ENCODE results near the gene MECP2. TPM values are rescaled to one million over a fixed set of nuclear protein-coding genes. Genes with fewer than 3 reads are reported as not detected.

Gene MECP2
- total RNA-seq, 1 donor from 2014 or later, result 53.4 TPM

GRCh38 chrX:154125391-154126040, 28.0 kb upstream of the MECP2 start:
- intact Hi-C loops (cut with micrococcal nuclease), result no loop called here
- Mint-ChIP-seq H3K4me3 (no peak overlapping the region), H3K9me3 (no peaks in the 10 kb centered on the region), H3K4me1 (ENCODE audit: low read depth) (peaks cover 17% of the 10 kb centered on the region), H3K36me3 (ENCODE audit: low read depth) (no peaks in the 10 kb centered on the region), H3K27ac (no peak overlapping the region), H3K27me3 (ENCODE audit: insufficient read depth) (no peaks in the 10 kb centered on the region)
- DNase-seq (ENCODE audit: low spot score), result no peak

- intact Hi-C loops (cut with micrococcal nuclease), result no loop called here
- Mint-ChIP-seq H3K36me3 (ENCODE audit: low read depth) (no peaks in the 10 kb centered on the region), H3K4me3 (peak overlapping the region; percentile 33), H3K4me1 (ENCODE audit: low read depth) (peaks cover 22% of the 10 kb centered on the region), H3K27me3 (ENCODE audit: insufficient read depth) (no peaks in the 10 kb centered on the region), H3K27ac (peak overlapping the region; percentile 40), H3K9me3 (no peaks in the 10 kb centered on the region)
- DNase-seq (ENCODE audit: low spot score), result peak; percentile 36
Measured at GRCh38 chrX:154123241-154124219, 26.0 kb upstream of the MECP2 start.

GRCh38 chrX:154121961-154122360, 24.4 kb upstream of the MECP2 start:
- no peak for DNase-seq (ENCODE audit: low spot score)
- H3K36me3 Mint-ChIP-seq (ENCODE audit: low read depth), result no peaks in the 10 kb centered on the region
- intact Hi-C loops (cut with micrococcal nuclease), result no loop called here
- peaks cover 22% of the 10 kb centered on the region for H3K4me1 Mint-ChIP-seq (ENCODE audit: low read depth)
- H3K9me3 Mint-ChIP-seq, result no peaks in the 10 kb centered on the region
- H3K4me3 Mint-ChIP-seq, result no peak overlapping the region
- no peak overlapping the region for H3K27ac Mint-ChIP-seq
- no peaks in the 10 kb centered on the region for H3K27me3 Mint-ChIP-seq (ENCODE audit: insufficient read depth)

GRCh38 chrX:154121207-154121606, 23.7 kb upstream of the MECP2 start:
- Mint-ChIP-seq H3K27me3 (ENCODE audit: insufficient read depth) (no peaks in the 10 kb centered on the region), H3K4me3 (no peak overlapping the region), H3K27ac (no peak overlapping the region), H3K9me3 (no peaks in the 10 kb centered on the region), H3K36me3 (ENCODE audit: low read depth) (no peaks in the 10 kb centered on the region), H3K4me1 (ENCODE audit: low read depth) (peaks cover 22% of the 10 kb centered on the region)
- no peak for DNase-seq (ENCODE audit: low spot score)
- intact Hi-C loops (cut with micrococcal nuclease), result no loop called here

GRCh38 chrX:154120567-154120966, 23.1 kb upstream of the MECP2 start:
- DNase-seq (ENCODE audit: low spot score), result no peak
- intact Hi-C loops (cut with micrococcal nuclease), result no loop called here
- no peaks in the 10 kb centered on the region for H3K27me3 Mint-ChIP-seq (ENCODE audit: insufficient read depth)
- H3K4me1 Mint-ChIP-seq (ENCODE audit: low read depth), result peaks cover 22% of the 10 kb centered on the region
- H3K4me3 Mint-ChIP-seq, result no peak overlapping the region
- H3K36me3 Mint-ChIP-seq (ENCODE audit: low read depth), result no peaks in the 10 kb centered on the region
- no peaks in the 10 kb centered on the region for H3K9me3 Mint-ChIP-seq
- H3K27ac Mint-ChIP-seq, result no peak overlapping the region

GRCh38 chrX:154117566-154117965, 20.0 kb upstream of the MECP2 start:
- intact Hi-C loops (cut with micrococcal nuclease), result no loop called here
- no peak for DNase-seq (ENCODE audit: low spot score)
- Mint-ChIP-seq H3K27ac (peak overlapping the region; percentile 29), H3K36me3 (ENCODE audit: low read depth) (no peaks in the 10 kb centered on the region), H3K9me3 (no peaks in the 10 kb centered on the region), H3K4me1 (ENCODE audit: low read depth) (peaks cover 7% of the 10 kb centered on the region), H3K4me3 (no peak overlapping the region), H3K27me3 (ENCODE audit: insufficient read depth) (no peaks in the 10 kb centered on the region)

- no peak for DNase-seq (ENCODE audit: low spot score)
- peaks cover 5% of the 10 kb centered on the region for H3K4me1 Mint-ChIP-seq (ENCODE audit: low read depth)
- intact Hi-C loops (cut with micrococcal nuclease), result no loop called here
Measured at GRCh38 chrX:154116426-154117211, 19.1 kb upstream of the MECP2 start.

GRCh38 chrX:154115750-154116149, 18.2 kb upstream of the MECP2 start:
- H3K9me3 Mint-ChIP-seq, result no peaks in the 10 kb centered on the region
- H3K4me3 Mint-ChIP-seq, result no peak overlapping the region
- no peak overlapping the region for H3K27ac Mint-ChIP-seq
- no peaks in the 10 kb centered on the region for H3K27me3 Mint-ChIP-seq (ENCODE audit: insufficient read depth)
- H3K36me3 Mint-ChIP-seq (ENCODE audit: low read depth), result no peaks in the 10 kb centered on the region
- peaks cover 5% of the 10 kb centered on the region for H3K4me1 Mint-ChIP-seq (ENCODE audit: low read depth)
- intact Hi-C loops (cut with micrococcal nuclease), result loop anchor here (2.0 kb wide), 1 partner anchor 15 kb away; no protein-coding TSS in a partner anchor
- no peak for DNase-seq (ENCODE audit: low spot score)

More at GRCh38 chrX:154116426-154117211, 19.1 kb upstream of the MECP2 start:
- no peak overlapping the region for H3K27ac Mint-ChIP-seq
- no peak overlapping the region for H3K4me3 Mint-ChIP-seq
- H3K36me3 Mint-ChIP-seq (ENCODE audit: low read depth), result no peaks in the 10 kb centered on the region
- H3K9me3 Mint-ChIP-seq, result no peaks in the 10 kb centered on the region
- no peaks in the 10 kb centered on the region for H3K27me3 Mint-ChIP-seq (ENCODE audit: insufficient read depth)

- Mint-ChIP-seq H3K9me3 (no peaks in the 10 kb centered on the region), H3K4me1 (ENCODE audit: low read depth) (peaks cover 2% of the 10 kb centered on the region), H3K36me3 (ENCODE audit: low read depth) (no peaks in the 10 kb centered on the region), H3K27ac (no peak overlapping the region), H3K27me3 (ENCODE audit: insufficient read depth) (no peaks in the 10 kb centered on the region), H3K4me3 (no peak overlapping the region)
- intact Hi-C loops (cut with micrococcal nuclease), result loop anchor here (2.0 kb wide), 1 partner anchor 14 kb away; no protein-coding TSS in a partner anchor
- DNase-seq (ENCODE audit: low spot score), result no peak
Measured at GRCh38 chrX:154115071-154115470, 17.6 kb upstream of the MECP2 start.

- H3K27ac Mint-ChIP-seq, result no peak overlapping the region
- no peaks in the 10 kb centered on the region for H3K27me3 Mint-ChIP-seq (ENCODE audit: insufficient read depth)
- H3K9me3 Mint-ChIP-seq, result no peaks in the 10 kb centered on the region
- no peaks in the 10 kb centered on the region for H3K4me1 Mint-ChIP-seq (ENCODE audit: low read depth)
- intact Hi-C loops (cut with micrococcal nuclease), result loop anchor here (2.0 kb wide), 1 partner anchor 14 kb away; no protein-coding TSS in a partner anchor
- no peak overlapping the region for H3K4me3 Mint-ChIP-seq
- DNase-seq (ENCODE audit: low spot score), result no peak
- no peaks in the 10 kb centered on the region for H3K36me3 Mint-ChIP-seq (ENCODE audit: low read depth)
Measured at GRCh38 chrX:154114652-154115051, 17.1 kb upstream of the MECP2 start.

GRCh38 chrX:154113729-154114128, 16.2 kb upstream of the MECP2 start:
- no peak for DNase-seq (ENCODE audit: low spot score)
- H3K36me3 Mint-ChIP-seq (ENCODE audit: low read depth), result no peaks in the 10 kb centered on the region
- no peak overlapping the region for H3K27ac Mint-ChIP-seq
- H3K27me3 Mint-ChIP-seq (ENCODE audit: insufficient read depth), result no peaks in the 10 kb centered on the region
- H3K4me1 Mint-ChIP-seq (ENCODE audit: low read depth), result no peaks in the 10 kb centered on the region
- intact Hi-C loops (cut with micrococcal nuclease), result loop anchor here (2.0 kb wide), 1 partner anchor 13 kb away; no protein-coding TSS in a partner anchor
- no peak overlapping the region for H3K4me3 Mint-ChIP-seq
- H3K9me3 Mint-ChIP-seq, result no peaks in the 10 kb centered on the region

- Mint-ChIP-seq H3K4me1 (ENCODE audit: low read depth) (peaks cover 50% of the 10 kb centered on the region), H3K27ac (peak overlapping the region; percentile 65), H3K9me3 (no peaks in the 10 kb centered on the region), H3K27me3 (ENCODE audit: insufficient read depth) (no peaks in the 10 kb centered on the region), H3K4me3 (peak overlapping the region; percentile 74), H3K36me3 (ENCODE audit: low read depth) (peaks cover 10% of the 10 kb centered on the region)
- intact Hi-C loops (cut with micrococcal nuclease), result loop anchor here (5.0 kb wide), 2 partner anchors 314 to 929 kb away; partner anchors contain the start of genes FUNDC2 and TAFAZZIN
- DNase-seq (ENCODE audit: low spot score), result no peak
Measured at GRCh38 chrX:154098551-154098950, 1.0 kb upstream of the MECP2 start.

Data from activated T-helper 1 cell treated with anti-CD3 and anti-CD28 coated beads, Interleukin-12 subunit alpha, Interleukin-12 subunit beta, Interleukin-2, Interleukin-4 antibody, amounts not matched to agents 30 ng/mL and 10 ng/mL and 1 ng/mL, durations not matched to agents 14 hours and 24 hours and 36 hours (primary cell).